GM18520 (cell line): ENCODE results near the gene MYMK.

ENCODE experiments used
- ATAC-seq: cut with Tn5 transposase; IDR thresholded peaks from one replicate; pipeline ENCODE4 v1.9.1; 2021; ENCODE audit not compliant: unreplicated experiment

Gene MYMK

GRCh38 chr9:133558191-133559126 is 33.7 kb upstream of the MYMK start:
- ATAC-seq, result no peak

- no peak for ATAC-seq
These were observed 32.8 kb upstream of the MYMK start for GRCh38 chr9:133557581-133557980.

- no peak for ATAC-seq
These were observed 31.6 kb upstream of the MYMK start for GRCh38 chr9:133556354-133556753.

- ATAC-seq, result no peak
These were observed 30.0 kb upstream of the MYMK start for GRCh38 chr9:133554729-133555128.

GRCh38 chr9:133553973-133554713 is 29.4 kb upstream of the MYMK start:
- ATAC-seq, result no peak

- no peak for ATAC-seq
These were observed 28.4 kb upstream of the MYMK start for GRCh38 chr9:133553123-133553522.

- ATAC-seq, result no peak
These were observed 27.5 kb upstream of the MYMK start for GRCh38 chr9:133552236-133552635.

GRCh38 chr9:133551446-133551845 is 26.7 kb upstream of the MYMK start:
- ATAC-seq, result no peak

GRCh38 chr9:133547116-133547515 is 22.4 kb upstream of the MYMK start:
- ATAC-seq, result no peak

GRCh38 chr9:133546287-133546680 is 21.5 kb upstream of the MYMK start:
- no peak for ATAC-seq

- no peak for ATAC-seq
These were observed 20.9 kb upstream of the MYMK start for GRCh38 chr9:133545494-133546286.

- no peak for ATAC-seq
These were observed 19.2 kb upstream of the MYMK start for GRCh38 chr9:133543772-133544467.

GRCh38 chr9:133542002-133542401 is 17.2 kb upstream of the MYMK start:
- no peak for ATAC-seq

- no peak for ATAC-seq
These were observed 15.9 kb upstream of the MYMK start for GRCh38 chr9:133540698-133541025.

- no peak for ATAC-seq
These were observed 15.4 kb upstream of the MYMK start for GRCh38 chr9:133539991-133540697.

GRCh38 chr9:133538851-133539833 is 14.4 kb upstream of the MYMK start:
- no peak for ATAC-seq

GRCh38 chr9:133538176-133538575 is 13.4 kb upstream of the MYMK start:
- no peak for ATAC-seq

- no peak for ATAC-seq
These were observed 12.5 kb upstream of the MYMK start for GRCh38 chr9:133537257-133537656.

- ATAC-seq, result no peak
These were observed 11.8 kb upstream of the MYMK start for GRCh38 chr9:133536536-133536935.
